Fibroblast of the aortic adventitia (primary cell): ENCODE results near the gene PRSS57. TPM values are rescaled to one million over a fixed set of nuclear protein-coding genes. Genes with fewer than 3 reads are reported as not detected.

Source experiments
- DNase-seq: peaks from one replicate; pipeline ENCODE4 v3.0.0-alpha.2; 2010; ENCODE audit warnings: low read depth
- H3K4me3 ChIP-seq: 2 replicates; pipeline ENCODE4 v1.5.1; 2011; ENCODE audit warnings: low read depth, mild to moderate bottlenecking, control low read depth, low read length, moderate library complexity
- CTCF ChIP-seq: IDR thresholded peaks from 2 replicates; pipeline ENCODE4 v1.5.1; 2011; ENCODE audit warnings: mild to moderate bottlenecking, low read length, control low read depth, inconsistent platforms; ENCODE audit not compliant: insufficient read depth
- total RNA-seq: library from RNA; depleted of rRNA; stranded (reverse); fragments of >200 nt; gene quantifications from 2 replicates; pipeline ENCODE4 v1.2.3, GENCODE V29; 2012; ENCODE audit warnings: low replicate concordance

PRSS57 gene
- total RNA-seq, 1 donor = not detected

DNA sequence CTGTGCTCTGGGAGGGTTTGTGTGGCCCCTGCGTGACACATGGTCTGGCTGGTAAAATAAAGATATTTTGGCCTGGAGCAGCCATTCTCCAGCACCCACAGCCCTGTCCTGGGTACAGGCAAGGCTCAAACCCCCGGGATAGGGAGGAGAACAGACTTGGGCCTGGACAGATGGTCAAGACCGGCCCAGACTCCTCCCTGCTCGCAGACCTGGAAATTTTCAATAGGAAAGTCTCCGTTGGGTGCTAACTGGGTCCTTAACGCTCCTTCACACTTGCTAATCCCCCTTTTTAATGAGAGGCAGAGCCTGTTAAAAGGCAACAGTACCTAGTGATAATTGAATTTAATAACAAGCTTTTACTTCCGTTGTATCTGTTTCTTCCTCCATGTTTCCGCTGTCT is 16.0 kb upstream of the PRSS57 start:
- no peak overlapping the region for H3K4me3 ChIP-seq
- DNase-seq = no peak
- TF ChIP-seq CTCF = no peak

DNA sequence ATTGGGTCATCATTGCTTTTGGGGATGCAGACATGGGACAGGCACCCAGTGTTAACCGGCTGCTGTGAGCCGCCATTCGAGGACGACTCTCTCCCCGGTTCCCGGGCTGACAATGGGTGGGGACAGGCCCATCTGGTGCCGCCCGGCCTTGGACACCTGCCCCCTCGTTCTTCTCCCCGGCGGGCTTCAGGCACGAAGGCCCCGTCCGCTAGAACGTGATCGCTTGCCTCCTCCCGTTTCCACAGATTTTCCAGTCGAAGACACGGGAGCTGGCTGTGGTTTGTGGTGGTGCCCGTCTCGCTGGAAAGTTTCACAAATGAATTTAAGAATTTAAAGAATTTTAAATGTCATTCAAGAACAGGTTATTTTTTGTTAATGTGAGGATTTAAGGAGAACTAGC is 15.5 kb upstream of the PRSS57 start:
- peak overlapping the region; percentile 25 for H3K4me3 ChIP-seq
- no peak for TF ChIP-seq CTCF
- DNase-seq = peak; percentile 25

DNA sequence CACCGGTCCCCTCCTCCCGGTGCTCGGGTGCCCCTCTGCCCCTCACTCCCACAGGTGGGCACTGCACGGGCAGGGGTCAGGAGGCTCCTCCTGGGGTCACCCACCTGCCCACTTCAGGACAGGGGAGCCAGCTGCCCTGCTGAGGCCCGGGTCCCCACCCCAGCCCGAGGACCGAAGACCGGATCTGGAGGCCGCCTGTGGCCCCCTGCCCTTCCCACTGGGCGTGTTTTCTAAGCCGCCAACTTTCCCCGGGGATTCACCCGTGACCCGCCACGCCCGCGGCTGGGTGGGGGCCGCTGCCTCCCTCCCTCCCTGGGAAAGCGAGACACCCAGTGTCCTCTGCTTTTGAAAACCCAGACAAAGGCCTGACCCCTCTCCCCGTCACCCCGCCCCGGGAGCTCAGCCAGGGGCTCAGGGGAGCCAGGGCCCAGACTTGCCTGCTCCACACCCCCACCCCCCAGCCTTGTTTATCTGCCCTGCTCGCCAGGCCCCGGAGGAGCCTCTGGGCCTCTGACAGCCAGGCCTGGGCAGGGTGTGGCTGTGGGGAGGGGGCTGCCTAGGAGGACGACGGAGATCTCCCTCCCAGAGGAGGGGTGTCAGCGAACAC is 14.8 kb upstream of the PRSS57 start:
- DNase-seq = peak; percentile 30
- TF ChIP-seq CTCF = no peak
- peak overlapping the region; percentile 66 for H3K4me3 ChIP-seq

- no peak for DNase-seq
- peak overlapping the region; percentile 66 for H3K4me3 ChIP-seq
- TF ChIP-seq CTCF = no peak
Measured at GRCh38 chr19:709196-709964, 14.1 kb upstream of the PRSS57 start.

GRCh38 chr19:708154-709143 is 13.2 kb upstream of the PRSS57 start, which contains the start of gene PALM:
Gene PALM, plus strand, starts transcription at chr19:708935. Its CDS starts 212 bp downstream, at chr19:709147.
- no peak for DNase-seq
- no peak for TF ChIP-seq CTCF
- peak within 1 kb of the TSS; percentile 66 for H3K4me3 ChIP-seq

DNA sequence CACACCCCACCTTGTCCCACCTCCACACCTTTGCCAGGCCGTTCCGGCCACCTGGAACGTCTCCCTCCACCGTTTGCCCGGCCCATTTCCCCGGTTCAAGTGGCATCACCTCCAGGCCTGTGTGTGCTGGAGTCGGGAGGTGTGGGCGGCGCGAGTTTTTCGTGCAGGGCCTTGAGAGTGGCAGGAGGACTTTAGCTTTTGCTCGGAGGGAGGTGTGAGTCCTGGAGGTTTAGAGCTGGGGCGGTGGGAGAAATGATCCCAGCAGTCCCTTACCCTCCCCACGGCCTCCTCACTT is 9.1 kb upstream of the PRSS57 start:
- no peak for TF ChIP-seq CTCF
- H3K4me3 ChIP-seq = no peak overlapping the region
- no peak for DNase-seq
